SK-N-SH (cell line): Measurements from ENCODE around the gene ARPC4. TPM values are rescaled to one million over a fixed set of nuclear protein-coding genes. Genes with fewer than 3 reads are reported as not detected.

Experiments
- CTCF ChIA-PET: fragments of 300-600, 350-600 bp; formaldehyde crosslinking; extraction: SDS; loops from one replicate; lab custom pipeline; 2021; lab: Yijun Ruan, JAX
- POLR2A ChIA-PET: fragments of 350-600 bp; sonication (Branson Sonifier 250); formaldehyde crosslinking; extraction: SDS; loops from one replicate; lab custom pipeline; 2020; ENCODE audit warnings: antibody characterized with exemption, inconsistent platforms; lab: Yijun Ruan, JAX
- DNase-seq: peaks from one replicate; pipeline ENCODE4 v3.0.0; 2012
- H2AFZ ChIP-seq: fragments of 200-600 bp; sonication (generic); 2 replicates; pipeline ENCODE4 v1.8.1; 2016; ENCODE audit warnings: antibody characterized with exemption, mild to moderate bottlenecking, low read depth
- H3F3A ChIP-seq: fragments of 200-600 bp; sonication (generic); replicated peaks from 2 replicates; pipeline ENCODE3; 2016; ENCODE audit warnings: antibody characterized with exemption, mild to moderate bottlenecking; ENCODE audit not compliant: insufficient read depth
- H3K27ac ChIP-seq, 2 experiments: fragments of 200-500 bp in 1 of 2; fragments of 200-600 bp in 1 of 2; sonication (Bioruptor generic) in 1 of 2; sonication (generic), shearing (Covaris generic) in 1 of 2; 2 replicates each; pipeline versions ENCODE4 v1.5.1 to v1.6.1; 2014 to 2016; ENCODE audit warnings: low read depth in 2 of 2, inconsistent platforms in 1 of 2, low read length in 1 of 2, mild to moderate bottlenecking in 1 of 2, mixed read lengths in 1 of 2
- H3K27me3 ChIP-seq: fragments of 200-600 bp; sonication (generic), shearing (Covaris generic); 2 replicates; pipeline ENCODE4 v1.6.1; 2016; ENCODE audit warnings: mixed run types; ENCODE audit not compliant: insufficient read depth
- H3K36me3 ChIP-seq, 2 experiments: fragments of 200-500 bp in 1 of 2; fragments of 200-600 bp in 1 of 2; sonication (Bioruptor generic) in 1 of 2; sonication (generic) in 1 of 2; replicated peaks in 1 of 2; 2 replicates each; pipeline versions ENCODE3 to v1.5.1; 2014 to 2016; ENCODE audit warnings: low read length in 1 of 2, mild to moderate bottlenecking in 1 of 2; ENCODE audit not compliant: insufficient read depth in 2 of 2, control insufficient read depth in 1 of 2
- H3K4me1 ChIP-seq, 2 experiments: fragments of 200-500 bp in 1 of 2; fragments of 200-600 bp in 1 of 2; sonication (Bioruptor generic) in 1 of 2; sonication (generic), shearing (Covaris generic) in 1 of 2; 2 replicates each; pipeline versions ENCODE4 v1.5.1 to v1.6.1; 2014 to 2016; ENCODE audit warnings: low read depth in 1 of 2, low read length in 1 of 2, mixed run types in 1 of 2; ENCODE audit not compliant: insufficient read depth in 2 of 2, control insufficient read depth in 1 of 2
- H3K4me2 ChIP-seq: fragments of 200-600 bp; sonication (generic), shearing (Covaris generic); 2 replicates; pipeline ENCODE4 v1.6.1; 2017; ENCODE audit warnings: mixed run types
- H3K4me3 ChIP-seq, 2 experiments: fragments of 200-500 bp in 1 of 2; fragments of 200-600 bp in 1 of 2; sonication (Bioruptor generic) in 1 of 2; sonication (generic), shearing (Covaris generic) in 1 of 2; 2 replicates each; pipeline versions ENCODE4 v1.5.1 to v1.8.1; 2014 to 2016; ENCODE audit warnings: low read depth in 2 of 2, inconsistent platforms in 1 of 2, low read length in 1 of 2, mild to moderate bottlenecking in 1 of 2, mixed read lengths in 1 of 2, moderate library complexity in 1 of 2
- H3K79me2 ChIP-seq: fragments of 200-600 bp; sonication (generic); 2 replicates; pipeline ENCODE4 v1.8.1; 2017; ENCODE audit warnings: mild to moderate bottlenecking; ENCODE audit not compliant: insufficient read depth
- H3K9ac ChIP-seq: fragments of 200-600 bp; sonication (generic); 2 replicates; pipeline ENCODE4 v1.6.1; 2017; ENCODE audit warnings: mixed run types
- H3K9me2 ChIP-seq: fragments of 200-600 bp; sonication (generic); 2 replicates; pipeline ENCODE4 v1.6.1; 2017; ENCODE audit warnings: mixed run types
- H3K9me3 ChIP-seq: fragments of 200-600 bp; sonication (generic); 2 replicates; pipeline ENCODE4 v1.6.1; 2017; ENCODE audit warnings: mixed run types, mild to moderate bottlenecking, moderate library complexity
- H4K20me1 ChIP-seq: fragments of 200-600 bp; sonication (generic); 2 replicates; pipeline ENCODE4 v1.6.1; 2017; ENCODE audit warnings: mild to moderate bottlenecking, mixed run types; ENCODE audit not compliant: insufficient read depth
- EP300 ChIP-seq, 2 experiments: IDR thresholded peaks; 2 replicates each; pipeline versions ENCODE4 v1.4.0 to v1.6.1; 2012; ENCODE audit warnings: borderline replicate concordance in 1 of 2, low read depth in 1 of 2, low read length in 1 of 2
- EZH2phosphoT487 ChIP-seq: fragments of 200-600 bp; sonication (generic); IDR thresholded peaks from 2 replicates; pipeline ENCODE4 v1.6.1; 2017; ENCODE audit warnings: low read depth, mixed run types, mild to moderate bottlenecking, antibody characterized with exemption, moderate library complexity, borderline replicate concordance
- FOXM1 ChIP-seq: IDR thresholded peaks from 2 replicates; pipeline ENCODE4 v1.4.0; 2012; ENCODE audit warnings: low read depth, mild to moderate bottlenecking
- GATA2 ChIP-seq: sonication (generic); formaldehyde crosslinking; IDR thresholded peaks from 2 replicates; pipeline ENCODE4 v1.5.0; 2020; ENCODE audit warnings: mild to moderate bottlenecking, missing genetic modification reagents
- JUND ChIP-seq: IDR thresholded peaks from 2 replicates; pipeline ENCODE4 v1.4.0; 2012
- POLR2AphosphoS5 ChIP-seq: IDR thresholded peaks from 2 replicates; pipeline ENCODE4 v1.6.1; 2012; ENCODE audit warnings: low read depth, low read length
- RAD21 ChIP-seq: IDR thresholded peaks from 2 replicates; pipeline ENCODE4 v1.6.1; 2012; ENCODE audit warnings: mild to moderate bottlenecking, low read length
- RCOR1 ChIP-seq: fragments of 150-350 bp; IDR thresholded peaks from 2 replicates; pipeline ENCODE4 v1.6.1; 2017; ENCODE audit warnings: antibody characterized with exemption, low read length
- RFX5 ChIP-seq: IDR thresholded peaks from 2 replicates; pipeline ENCODE4 v1.6.1; 2012; ENCODE audit warnings: mild to moderate bottlenecking, improper control_type of control experiment, low read length
- RXRA ChIP-seq: IDR thresholded peaks from 2 replicates; pipeline ENCODE4 v1.4.0; 2012; ENCODE audit warnings: low read depth, mild to moderate bottlenecking, borderline replicate concordance
- YY1 ChIP-seq: IDR thresholded peaks from 2 replicates; pipeline ENCODE4 v1.4.0; 2012; ENCODE audit warnings: low read depth, mild to moderate bottlenecking
- WGBS: methylation state at CpG from one replicate; pipeline ENCODE4 v1.1.6; 2017; ENCODE audit warnings: low lambda C conversion rate; 5-methylcytosine and 5-hydroxymethylcytosine counted together
- polyA plus RNA-seq, 3 experiments: library from polyadenylated mRNA; depleted of rRNA; stranded (reverse); fragments of >200 nt; gene quantifications; 2 replicates each; pipeline ENCODE4 v1.2.3, GENCODE V29; 2012
- TF ChIP-seq, protein P1 (sequence below): fragments of 150-350 bp; IDR thresholded peaks from 2 replicates; pipeline ENCODE4 v1.6.1; 2016; ENCODE audit warnings: mild to moderate bottlenecking, low read depth, low read length
- TF ChIP-seq, protein P2 (sequence below): IDR thresholded peaks from 2 replicates; pipeline ENCODE4 v1.4.0; 2012; ENCODE audit warnings: low read depth
- TF ChIP-seq, protein P3 (sequence below): IDR thresholded peaks from 2 replicates; pipeline ENCODE4 v1.4.0; 2012; ENCODE audit warnings: low read depth, borderline replicate concordance
- TF ChIP-seq, protein P4 (sequence below): IDR thresholded peaks from 2 replicates; pipeline ENCODE4; 2012

ARPC4 gene
- polyA plus RNA-seq, 1 of the 3 experiments (the other 2 are of a cell fraction): 233 TPM

DNA sequence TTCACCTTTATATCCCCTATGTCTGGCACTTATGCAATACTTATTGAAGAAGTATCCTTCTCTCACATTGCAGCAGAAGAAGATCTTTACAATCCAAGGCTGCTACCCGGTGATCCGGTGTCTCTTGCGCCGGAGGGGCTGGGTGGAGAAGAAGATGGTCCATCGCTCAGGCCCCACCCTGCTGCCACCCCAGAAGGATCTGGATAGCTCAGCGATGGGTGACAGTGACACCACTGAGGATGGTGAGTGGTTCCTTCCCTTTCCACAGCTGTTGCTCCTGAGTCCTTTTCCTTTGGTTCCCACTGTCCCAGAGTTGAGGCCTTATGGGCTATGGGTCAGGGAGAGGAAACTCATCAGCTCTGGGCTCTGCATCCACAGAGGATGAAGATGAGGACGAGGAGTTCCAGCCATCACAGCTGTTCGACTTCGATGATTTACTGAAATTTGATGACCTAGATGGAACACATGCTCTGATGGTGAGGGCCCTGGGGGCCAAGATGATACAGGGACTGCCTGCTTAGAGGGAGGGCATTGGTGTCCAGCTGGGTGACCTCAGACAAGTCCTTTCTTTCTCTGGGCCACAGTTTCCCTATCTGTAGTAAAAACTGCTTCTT lies 20.1 kb downstream of the ARPC4 start:
- TF ChIP-seq RCOR1 (no peak), EZH2phosphoT487 (no peak), RXRA (no peak), FOXM1 (no peak), EP300 (IDR thresholded peaks at IDR 0.05; ENCODE audit: borderline replicate concordance in 1 of 2, low read depth in 1 of 2, low read length in 1 of 2) (no peak), RFX5 (no peak), GATA2 (CRISPR knock-in tag) (no peak), RAD21 (no peak), POLR2AphosphoS5 (no peak), YY1 (no peak), JUND (no peak)
- TF ChIP-seq, protein P1, sequence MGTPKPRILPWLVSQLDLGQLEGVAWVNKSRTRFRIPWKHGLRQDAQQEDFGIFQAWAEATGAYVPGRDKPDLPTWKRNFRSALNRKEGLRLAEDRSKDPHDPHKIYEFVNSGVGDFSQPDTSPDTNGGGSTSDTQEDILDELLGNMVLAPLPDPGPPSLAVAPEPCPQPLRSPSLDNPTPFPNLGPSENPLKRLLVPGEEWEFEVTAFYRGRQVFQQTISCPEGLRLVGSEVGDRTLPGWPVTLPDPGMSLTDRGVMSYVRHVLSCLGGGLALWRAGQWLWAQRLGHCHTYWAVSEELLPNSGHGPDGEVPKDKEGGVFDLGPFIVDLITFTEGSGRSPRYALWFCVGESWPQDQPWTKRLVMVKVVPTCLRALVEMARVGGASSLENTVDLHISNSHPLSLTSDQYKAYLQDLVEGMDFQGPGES: no peak
- TF ChIP-seq, protein P2, sequence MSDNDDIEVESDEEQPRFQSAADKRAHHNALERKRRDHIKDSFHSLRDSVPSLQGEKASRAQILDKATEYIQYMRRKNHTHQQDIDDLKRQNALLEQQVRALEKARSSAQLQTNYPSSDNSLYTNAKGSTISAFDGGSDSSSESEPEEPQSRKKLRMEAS: no peak
- TF ChIP-seq, protein P3, sequence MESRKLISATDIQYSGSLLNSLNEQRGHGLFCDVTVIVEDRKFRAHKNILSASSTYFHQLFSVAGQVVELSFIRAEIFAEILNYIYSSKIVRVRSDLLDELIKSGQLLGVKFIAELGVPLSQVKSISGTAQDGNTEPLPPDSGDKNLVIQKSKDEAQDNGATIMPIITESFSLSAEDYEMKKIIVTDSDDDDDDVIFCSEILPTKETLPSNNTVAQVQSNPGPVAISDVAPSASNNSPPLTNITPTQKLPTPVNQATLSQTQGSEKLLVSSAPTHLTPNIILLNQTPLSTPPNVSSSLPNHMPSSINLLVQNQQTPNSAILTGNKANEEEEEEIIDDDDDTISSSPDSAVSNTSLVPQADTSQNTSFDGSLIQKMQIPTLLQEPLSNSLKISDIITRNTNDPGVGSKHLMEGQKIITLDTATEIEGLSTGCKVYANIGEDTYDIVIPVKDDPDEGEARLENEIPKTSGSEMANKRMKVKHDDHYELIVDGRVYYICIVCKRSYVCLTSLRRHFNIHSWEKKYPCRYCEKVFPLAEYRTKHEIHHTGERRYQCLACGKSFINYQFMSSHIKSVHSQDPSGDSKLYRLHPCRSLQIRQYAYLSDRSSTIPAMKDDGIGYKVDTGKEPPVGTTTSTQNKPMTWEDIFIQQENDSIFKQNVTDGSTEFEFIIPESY: no peak
- TF ChIP-seq, protein P4, sequence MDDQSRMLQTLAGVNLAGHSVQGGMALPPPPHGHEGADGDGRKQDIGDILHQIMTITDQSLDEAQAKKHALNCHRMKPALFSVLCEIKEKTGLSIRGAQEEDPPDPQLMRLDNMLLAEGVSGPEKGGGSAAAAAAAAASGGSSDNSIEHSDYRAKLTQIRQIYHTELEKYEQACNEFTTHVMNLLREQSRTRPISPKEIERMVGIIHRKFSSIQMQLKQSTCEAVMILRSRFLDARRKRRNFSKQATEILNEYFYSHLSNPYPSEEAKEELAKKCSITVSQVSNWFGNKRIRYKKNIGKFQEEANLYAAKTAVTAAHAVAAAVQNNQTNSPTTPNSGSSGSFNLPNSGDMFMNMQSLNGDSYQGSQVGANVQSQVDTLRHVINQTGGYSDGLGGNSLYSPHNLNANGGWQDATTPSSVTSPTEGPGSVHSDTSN: no peak
- Histone ChIP-seq H3K27me3 (no peaks in the 10 kb centered on the region), H2AFZ (no peak overlapping the region), H3K4me1 (peaks cover 3 to 20% of the 10 kb centered on the region in 2 experiments; a peak in 1 of 4 replicates), H3K27ac (no peak overlapping the region), H3K9ac (no peak overlapping the region), H3F3A (peaks cover 16% of the 10 kb centered on the region), H3K4me2 (no peak overlapping the region), H3K9me2 (no peaks in the 10 kb centered on the region), H3K9me3 (no peaks in the 10 kb centered on the region), H3K36me3 (peaks cover 4 to 6% of the 10 kb centered on the region in 2 experiments), H3K79me2 (no peaks in the 10 kb centered on the region), H3K4me3 (no peak overlapping the region), H4K20me1 (no peaks in the 10 kb centered on the region)
- ChIA-PET CTCF (interaction anchor here (1.3 kb wide), 1 partner anchor 11 kb away, joined by 3 read pairs; no protein-coding TSS in a partner anchor), POLR2A (interaction anchor here (0.6 kb wide), 1 partner anchor 64 kb away, joined by 3 read pairs; no protein-coding TSS in a partner anchor)
- no peak for DNase-seq
- WGBS: over 99% methylated on average over 9 of the region's 9 CpGs
